Testis (tissue), 3 donors: ENCODE results near the gene PTP4A2. TPM values are rescaled to one million over a fixed set of nuclear protein-coding genes. Genes with fewer than 3 reads are reported as not detected.
"Not testable (repeated sequence)": the region's sequence is repeated elsewhere in the genome, so short reads cannot be mapped to it uniquely, and the experiment has no call there.

Experiments used
- DNase-seq: peaks from one replicate; pipeline ENCODE4 v3.0.0-alpha.2; 2019
- H3K27ac ChIP-seq, 2 donors: fragments of 200-600 bp; sonication (generic); one replicate each; pipeline ENCODE4 v1.5.1; 2019
- H3K27me3 ChIP-seq: fragments of 200-600 bp; sonication (generic); one replicate; pipeline ENCODE4 v1.5.1; 2019
- H3K36me3 ChIP-seq: fragments of 200-600 bp; sonication (generic); one replicate; pipeline ENCODE4 v1.5.1; 2017; ENCODE audit warnings: low read depth; ENCODE audit errors: missing control alignments
- H3K4me1 ChIP-seq: fragments of 200-600 bp; sonication (generic); one replicate; pipeline ENCODE4 v1.5.1; 2019
- H3K4me3 ChIP-seq, 2 donors: fragments of 200-600 bp; sonication (generic); one replicate each; pipeline ENCODE4 v1.5.1; 2017 to 2019
- H3K9me3 ChIP-seq: fragments of 200-600 bp; sonication (generic); one replicate; pipeline ENCODE4 v1.5.1; 2017
- POLR2A ChIP-seq: fragments of 450-650 bp; IDR thresholded peaks from one replicate; pipeline ENCODE4 v1.6.1; 2017; ENCODE audit warnings: antibody characterized with exemption, mild to moderate bottlenecking, moderate library complexity
- WGBS, 2 donors: methylation state at CpG; one replicate each; pipeline ENCODE4 v1.1.5; 2018; 5-methylcytosine and 5-hydroxymethylcytosine counted together
- intact Hi-C: fragments of 100-400 bp; cut with DNase I; formaldehyde crosslinking; loops from one replicate; pipeline ENCODE4 v1.15.1; 2023; ENCODE audit warnings: low total_unique reads
- polyA plus RNA-seq: library from polyadenylated mRNA; stranded (reverse); fragments of 350-450 nt; fragmentation: Illumina TruSeq; extraction: RNeasy Lipid Tissue Mini Kit (QIAGEN cat#74804); gene quantifications from one replicate; pipeline ENCODE4 v1.2.3, GENCODE V29; 2014; ENCODE audit warnings: low read depth, low replicate concordance; ENCODE audit not compliant: insufficient read depth
- total RNA-seq, 2 donors: library from RNA; depleted of rRNA; stranded (reverse); fragments of >200 nt; gene quantifications; one replicate each; pipeline ENCODE4 v1.2.3, GENCODE V29; 2016
- TF ChIP-seq, protein P1 (sequence below), 3 experiments: fragments of 450-650 bp in 2 of 3; fragments of 200-600 bp in 1 of 3; sonication (generic) in 1 of 3; IDR thresholded peaks; one replicate each; pipeline ENCODE4 v1.5.1; 2016 to 2019; ENCODE audit warnings: antibody characterized with exemption in 3 of 3, mild to moderate bottlenecking in 2 of 3, moderate library complexity in 1 of 3

PTP4A2 gene
- total and polyA plus RNA-seq, 3 donors from 2014 or later = 137 to 305 (median 189) TPM

DNA sequence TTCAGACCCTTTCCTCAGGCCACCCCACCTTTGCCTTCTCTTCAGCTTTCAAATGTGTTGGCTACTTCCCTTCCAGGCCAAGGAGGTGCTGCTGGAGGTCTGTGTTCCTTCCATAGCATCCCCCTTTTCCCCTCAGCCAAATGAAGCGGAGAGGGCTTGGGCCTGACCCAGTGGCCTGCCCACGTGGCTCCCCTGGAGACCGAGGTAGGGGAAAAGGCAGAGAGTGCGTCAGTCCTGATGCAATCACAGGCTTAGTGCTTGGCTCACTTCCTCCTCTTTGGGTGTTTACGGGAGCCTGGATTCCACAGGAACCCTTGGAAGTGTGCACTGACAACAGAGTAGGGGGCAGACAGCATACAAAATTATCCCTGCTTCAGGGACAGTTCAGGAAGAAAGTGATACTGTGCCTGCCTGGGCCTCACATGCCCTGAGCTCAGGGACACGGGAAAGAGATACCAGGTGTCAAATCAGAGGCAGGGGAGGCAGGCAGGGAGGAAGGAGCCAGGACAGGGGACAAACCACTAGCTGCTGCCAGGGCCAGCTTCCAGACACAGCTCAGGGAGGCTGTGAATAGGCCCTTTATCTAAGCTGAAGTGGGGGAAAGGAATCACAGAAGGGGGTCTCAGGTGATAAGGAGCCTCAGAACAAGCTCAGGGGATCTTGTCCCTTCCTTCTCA lies 16.6 kb upstream of the PTP4A2 start:
- TF ChIP-seq POLR2A = no peak
- TF ChIP-seq, protein P1, sequence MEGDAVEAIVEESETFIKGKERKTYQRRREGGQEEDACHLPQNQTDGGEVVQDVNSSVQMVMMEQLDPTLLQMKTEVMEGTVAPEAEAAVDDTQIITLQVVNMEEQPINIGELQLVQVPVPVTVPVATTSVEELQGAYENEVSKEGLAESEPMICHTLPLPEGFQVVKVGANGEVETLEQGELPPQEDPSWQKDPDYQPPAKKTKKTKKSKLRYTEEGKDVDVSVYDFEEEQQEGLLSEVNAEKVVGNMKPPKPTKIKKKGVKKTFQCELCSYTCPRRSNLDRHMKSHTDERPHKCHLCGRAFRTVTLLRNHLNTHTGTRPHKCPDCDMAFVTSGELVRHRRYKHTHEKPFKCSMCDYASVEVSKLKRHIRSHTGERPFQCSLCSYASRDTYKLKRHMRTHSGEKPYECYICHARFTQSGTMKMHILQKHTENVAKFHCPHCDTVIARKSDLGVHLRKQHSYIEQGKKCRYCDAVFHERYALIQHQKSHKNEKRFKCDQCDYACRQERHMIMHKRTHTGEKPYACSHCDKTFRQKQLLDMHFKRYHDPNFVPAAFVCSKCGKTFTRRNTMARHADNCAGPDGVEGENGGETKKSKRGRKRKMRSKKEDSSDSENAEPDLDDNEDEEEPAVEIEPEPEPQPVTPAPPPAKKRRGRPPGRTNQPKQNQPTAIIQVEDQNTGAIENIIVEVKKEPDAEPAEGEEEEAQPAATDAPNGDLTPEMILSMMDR (IDR thresholded peaks at IDR 0.05) = no peak
- no peaks in the 10 kb centered on the region for H3K9me3 ChIP-seq
- intact Hi-C loops = no loop called here
- no peaks in the 10 kb centered on the region for H3K27me3 ChIP-seq
- no peak overlapping the region for H3K4me3 ChIP-seq
- peaks cover 25% of the 10 kb centered on the region for H3K4me1 ChIP-seq
- 12 to 39% methylated on average over 6 of the region's 6 CpGs for WGBS, 2 donors
- peak overlapping the region; percentile 40 to 88 for H3K27ac ChIP-seq
- peak; percentile 86 for DNase-seq
- H3K36me3 ChIP-seq = no peaks in the 10 kb centered on the region

DNA sequence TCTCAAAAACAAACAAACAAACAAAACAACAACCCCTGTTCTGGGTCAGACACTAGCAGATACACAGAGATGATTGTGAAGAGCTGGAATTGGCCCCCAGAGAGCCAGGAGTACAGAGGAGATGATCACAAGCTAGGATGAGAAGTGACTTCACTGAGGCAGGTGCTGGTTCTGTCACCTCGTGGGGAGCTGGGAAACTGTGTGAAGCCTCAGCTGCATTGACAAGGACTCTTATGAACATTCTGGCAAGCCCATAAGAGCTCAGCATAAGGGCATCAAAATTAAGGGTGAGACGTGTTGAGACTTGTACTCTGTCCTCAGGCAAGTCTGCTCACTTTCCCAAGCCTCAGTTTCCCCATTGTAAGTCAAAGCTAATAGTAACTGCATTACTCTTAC lies 14.7 kb upstream of the PTP4A2 start:
- WGBS, 2 donors = 70 to 83% methylated on average over 2 of the region's 2 CpGs
- TF ChIP-seq, protein P1 (IDR thresholded peaks at IDR 0.05) = no peak
- TF ChIP-seq POLR2A = no peak
- Histone ChIP-seq H3K36me3 (no peaks in the 10 kb centered on the region), H3K4me3 (no peak overlapping the region), H3K4me1 (peaks cover 25% of the 10 kb centered on the region), H3K27me3 (no peaks in the 10 kb centered on the region), H3K9me3 (no peaks in the 10 kb centered on the region), H3K27ac (no peak overlapping the region)
- no peak for DNase-seq
- intact Hi-C loops = no loop called here

DNA sequence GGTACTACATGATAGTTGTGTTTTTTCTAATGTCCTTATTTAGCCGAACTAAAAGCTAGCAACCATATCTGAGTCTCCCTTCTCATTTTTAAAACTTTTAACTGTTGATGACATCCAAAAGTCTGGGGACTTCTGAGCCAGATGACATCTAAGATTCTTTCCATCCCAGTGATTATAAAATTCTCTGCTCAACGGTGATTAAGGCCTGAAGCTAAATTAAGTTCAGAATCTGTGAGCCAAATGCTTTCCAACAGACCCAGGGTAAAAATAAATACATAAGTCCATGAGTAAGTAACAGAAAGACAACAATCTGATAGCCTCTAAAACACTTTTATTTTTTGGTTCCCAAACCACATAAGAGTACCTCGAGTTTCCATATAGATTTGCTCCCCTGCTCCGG lies 13.1 kb upstream of the PTP4A2 start:
- no peak for DNase-seq
- intact Hi-C loops = no loop called here
- no peak overlapping the region for H3K4me3 ChIP-seq
- TF ChIP-seq POLR2A = no peak
- TF ChIP-seq, protein P1 (IDR thresholded peaks at IDR 0.05) = no peak
- no peaks in the 10 kb centered on the region for H3K36me3 ChIP-seq
- WGBS, 2 donors = 55 to 70% methylated on average over 4 of the region's 4 CpGs
- no peak overlapping the region for H3K27ac ChIP-seq
- H3K4me1 ChIP-seq = peaks cover 21% of the 10 kb centered on the region
- H3K9me3 ChIP-seq = no peaks in the 10 kb centered on the region
- H3K27me3 ChIP-seq = no peaks in the 10 kb centered on the region

DNA sequence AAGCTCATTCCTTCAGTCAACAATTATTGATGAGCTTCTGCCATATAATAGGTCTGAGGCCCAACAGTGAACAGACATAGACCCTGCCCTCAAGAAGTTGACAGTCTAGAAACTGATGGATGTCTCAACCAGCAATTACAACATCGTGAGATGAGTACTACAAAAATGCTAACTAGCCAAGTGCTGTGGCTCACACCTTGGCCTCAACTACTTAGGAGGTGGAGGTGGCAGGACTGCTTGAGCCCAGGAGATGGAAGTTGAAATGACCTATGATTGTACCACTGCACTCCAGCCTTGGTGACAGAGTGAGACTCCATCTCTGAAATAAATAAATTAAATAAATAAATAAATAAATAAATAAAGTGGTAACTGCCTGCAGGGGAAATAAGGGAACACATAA lies 11.7 kb upstream of the PTP4A2 start:
- TF ChIP-seq POLR2A = no peak
- TF ChIP-seq, protein P1 (IDR thresholded peaks at IDR 0.05) = no peak
- H3K27ac ChIP-seq = no peak overlapping the region
- no peak overlapping the region for H3K4me3 ChIP-seq
- no peaks in the 10 kb centered on the region for H3K36me3 ChIP-seq
- intact Hi-C loops = no loop called here
- peaks cover 14% of the 10 kb centered on the region for H3K4me1 ChIP-seq
- H3K9me3 ChIP-seq = no peaks in the 10 kb centered on the region
- H3K27me3 ChIP-seq = no peaks in the 10 kb centered on the region
- 89 to 94% methylated on average over 1 of the region's 1 CpG for WGBS, 2 donors
- DNase-seq = no peak

DNA sequence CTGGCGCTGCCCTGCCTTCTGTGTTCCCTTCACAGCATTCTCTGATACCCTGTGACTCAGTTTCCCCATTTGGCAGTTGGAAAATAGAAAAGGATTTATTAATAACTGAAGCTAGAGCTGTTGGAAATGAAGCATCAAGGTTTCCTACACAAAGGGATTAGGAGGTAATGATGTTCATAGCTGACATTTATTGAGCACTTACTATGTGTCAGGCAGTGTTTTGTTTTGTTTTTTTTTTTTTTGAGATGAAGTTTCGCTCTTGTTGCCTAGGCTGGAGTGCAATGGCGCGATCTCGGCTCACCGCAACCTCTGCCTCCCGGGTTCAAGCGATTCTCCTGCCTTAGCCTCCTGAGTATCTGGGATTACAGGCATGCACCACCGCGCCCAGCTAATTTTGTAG lies 7.5 kb upstream of the PTP4A2 start:
- DNase-seq, H3K27me3 ChIP-seq, H3K4me3 ChIP-seq, H3K9me3 ChIP-seq, H3K36me3 ChIP-seq, intact Hi-C loops: not testable (repeated sequence)
- Histone ChIP-seq H3K27ac (peak overlapping the region; percentile 92 to 99), H3K4me1 (peaks cover 13% of the 10 kb centered on the region)
- 87 to 88% methylated on average over 10 of the region's 10 CpGs for WGBS, 2 donors
